AG10803 (cell line): Measurements from ENCODE around the gene FAM217A.

Experiments used
- DNase-seq: peaks from one replicate; pipeline ENCODE4 v3.0.0; 2010; ENCODE audit warnings: low read depth
- H3K4me3 ChIP-seq: 2 replicates; pipeline ENCODE4 v1.5.1; 2011; ENCODE audit warnings: mild to moderate bottlenecking, low read length, control low read depth
- TF ChIP-seq, protein P1 (sequence below): conservative IDR thresholded peaks from 2 replicates; pipeline ENCODE4 v1.5.1; 2011; ENCODE audit warnings: mild to moderate bottlenecking, low read length, control low read depth, inconsistent platforms

FAM217A gene

DNA sequence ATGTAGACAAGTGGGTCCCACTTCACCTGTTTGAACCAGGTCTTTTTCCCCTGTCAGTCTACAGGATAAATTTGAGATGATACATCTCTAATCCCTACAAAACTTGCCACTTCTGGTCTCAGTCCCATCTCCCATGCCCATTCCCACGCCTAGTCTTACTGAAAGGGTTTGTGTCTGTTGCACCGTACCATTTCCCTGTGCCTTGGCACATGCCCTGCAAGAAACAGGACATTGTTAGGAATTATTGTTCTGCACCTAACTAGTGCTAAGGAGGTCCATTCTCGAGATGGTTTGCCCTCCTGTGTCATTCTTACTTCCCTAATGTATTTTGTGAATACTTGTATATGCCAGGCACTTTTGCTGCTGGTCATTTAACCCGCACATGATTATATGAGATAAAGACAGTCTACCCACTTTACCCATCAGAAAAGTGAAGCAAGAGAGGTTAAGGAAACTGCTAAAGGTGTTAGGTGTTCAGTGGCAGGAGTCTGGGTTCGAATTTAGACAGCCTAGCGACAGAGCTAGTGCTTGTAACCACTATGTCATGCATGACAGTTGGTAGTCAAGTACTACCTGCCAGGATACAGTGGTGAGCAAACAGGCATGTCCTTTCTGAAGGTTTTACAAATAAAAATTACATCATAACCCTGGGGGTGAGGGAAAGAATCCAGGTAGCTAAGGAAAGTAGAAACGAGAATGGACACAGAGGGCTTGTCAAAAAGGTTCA lies 12.7 kb downstream of the FAM217A start:
- no peak for DNase-seq
- TF ChIP-seq, protein P1, sequence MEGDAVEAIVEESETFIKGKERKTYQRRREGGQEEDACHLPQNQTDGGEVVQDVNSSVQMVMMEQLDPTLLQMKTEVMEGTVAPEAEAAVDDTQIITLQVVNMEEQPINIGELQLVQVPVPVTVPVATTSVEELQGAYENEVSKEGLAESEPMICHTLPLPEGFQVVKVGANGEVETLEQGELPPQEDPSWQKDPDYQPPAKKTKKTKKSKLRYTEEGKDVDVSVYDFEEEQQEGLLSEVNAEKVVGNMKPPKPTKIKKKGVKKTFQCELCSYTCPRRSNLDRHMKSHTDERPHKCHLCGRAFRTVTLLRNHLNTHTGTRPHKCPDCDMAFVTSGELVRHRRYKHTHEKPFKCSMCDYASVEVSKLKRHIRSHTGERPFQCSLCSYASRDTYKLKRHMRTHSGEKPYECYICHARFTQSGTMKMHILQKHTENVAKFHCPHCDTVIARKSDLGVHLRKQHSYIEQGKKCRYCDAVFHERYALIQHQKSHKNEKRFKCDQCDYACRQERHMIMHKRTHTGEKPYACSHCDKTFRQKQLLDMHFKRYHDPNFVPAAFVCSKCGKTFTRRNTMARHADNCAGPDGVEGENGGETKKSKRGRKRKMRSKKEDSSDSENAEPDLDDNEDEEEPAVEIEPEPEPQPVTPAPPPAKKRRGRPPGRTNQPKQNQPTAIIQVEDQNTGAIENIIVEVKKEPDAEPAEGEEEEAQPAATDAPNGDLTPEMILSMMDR = no peak
- H3K4me3 ChIP-seq = no peak overlapping the region

DNA sequence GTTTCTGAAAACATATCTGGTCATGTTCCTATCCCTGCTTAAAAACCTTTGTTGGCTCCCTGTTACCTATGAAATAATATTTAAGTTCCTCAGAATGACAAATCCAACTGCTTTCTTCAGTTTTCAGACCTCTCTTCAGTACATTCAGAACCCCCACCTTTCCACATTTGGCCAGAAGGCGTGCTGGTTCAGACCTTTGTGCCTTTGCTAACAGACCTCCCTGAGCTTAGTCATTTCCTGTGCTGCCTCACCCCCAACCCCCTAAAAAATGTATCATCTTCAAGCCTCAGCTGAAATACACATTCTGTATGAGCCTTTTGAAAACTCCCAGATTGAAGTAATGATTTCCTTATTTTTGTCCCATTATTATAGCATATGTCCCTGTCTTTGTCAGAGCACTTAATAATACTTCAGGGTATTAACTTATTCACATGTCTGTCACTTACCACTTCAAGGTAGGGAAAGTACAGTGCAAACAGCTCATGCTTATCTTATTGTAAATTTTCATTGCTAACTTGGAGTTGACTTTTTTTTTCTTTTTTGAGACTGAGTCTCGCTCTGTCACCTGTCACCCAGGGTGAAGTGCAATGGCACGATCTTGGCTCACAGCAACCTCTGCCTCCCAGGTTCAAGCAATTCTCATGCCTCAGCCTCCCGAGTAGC lies 19.7 kb downstream of the FAM217A start:
- TF ChIP-seq, protein P1 = peak; percentile 54
- H3K4me3 ChIP-seq = no peak overlapping the region
- DNase-seq = peak; percentile 79

DNA sequence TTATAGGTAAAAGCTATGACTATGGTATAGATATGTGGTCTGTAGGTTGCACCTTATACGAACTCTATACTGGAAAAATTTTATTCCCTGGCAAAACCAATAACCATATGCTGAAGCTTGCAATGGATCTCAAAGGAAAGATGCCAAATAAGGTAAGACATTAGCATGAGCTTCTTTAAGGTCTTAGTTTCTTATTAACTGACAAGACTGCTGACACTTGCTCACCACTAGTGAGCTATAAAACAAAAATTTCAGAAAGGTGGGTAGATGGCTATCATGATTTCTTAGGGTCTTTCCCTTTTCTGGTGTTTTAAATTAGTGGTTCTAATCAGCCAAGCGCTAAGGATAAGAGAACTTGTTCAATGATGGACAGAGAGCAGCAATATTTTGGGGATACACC lies 21.9 kb downstream of the FAM217A start:
- DNase-seq = no peak
- no peak overlapping the region for H3K4me3 ChIP-seq
- TF ChIP-seq, protein P1 = no peak

DNA sequence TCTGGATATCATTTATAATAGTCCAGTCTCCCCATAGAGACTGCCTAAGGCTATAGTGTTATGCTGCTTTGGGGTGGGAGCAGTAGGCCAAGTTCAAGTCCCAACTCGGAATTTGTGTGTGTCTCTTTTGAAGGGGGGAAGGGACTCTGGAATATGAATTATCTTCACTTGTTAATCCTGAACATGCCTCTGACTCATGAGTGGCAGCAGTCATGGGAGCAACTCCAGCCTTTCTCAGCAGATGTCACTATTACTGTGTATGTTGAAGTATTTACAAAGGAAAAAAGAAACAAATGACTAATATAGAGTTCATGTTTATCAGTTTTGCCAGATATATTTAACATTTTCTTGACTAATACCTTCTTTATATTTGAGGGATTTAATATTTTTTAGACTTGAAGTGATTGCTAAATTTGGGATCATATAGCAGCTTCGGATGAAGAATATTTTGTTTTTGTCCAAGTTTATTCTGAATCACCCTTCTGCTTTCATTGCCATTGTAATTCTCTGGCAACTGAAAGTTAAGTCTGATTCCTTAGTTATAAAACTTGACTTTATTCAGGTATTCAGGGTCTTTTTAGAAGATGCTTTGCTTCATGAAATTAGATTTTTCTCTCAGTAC lies 23.4 kb downstream of the FAM217A start:
- TF ChIP-seq, protein P1 = peak; percentile 58
- no peak overlapping the region for H3K4me3 ChIP-seq
- DNase-seq = peak; percentile 74

DNA sequence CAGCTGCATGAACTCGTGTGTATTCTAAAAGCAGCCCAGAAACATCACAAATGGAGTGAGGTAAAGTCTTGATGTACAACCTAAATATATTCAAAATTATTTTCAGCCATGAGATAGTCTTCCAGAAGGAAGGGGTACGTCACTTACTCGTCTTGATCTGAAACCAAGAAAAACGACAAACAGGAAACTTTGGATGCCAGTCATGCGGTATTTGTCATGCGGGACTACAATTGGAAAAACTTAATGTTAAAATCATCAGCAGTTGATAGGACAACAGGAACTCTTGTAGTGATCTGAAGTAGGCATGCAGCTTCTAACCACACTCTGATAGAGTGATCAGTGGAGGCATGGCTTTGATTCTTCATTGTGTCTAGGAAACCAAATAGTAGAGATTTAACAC lies 29.7 kb downstream of the FAM217A start:
- no peak overlapping the region for H3K4me3 ChIP-seq
- no peak for DNase-seq
- TF ChIP-seq, protein P1 = no peak

DNA sequence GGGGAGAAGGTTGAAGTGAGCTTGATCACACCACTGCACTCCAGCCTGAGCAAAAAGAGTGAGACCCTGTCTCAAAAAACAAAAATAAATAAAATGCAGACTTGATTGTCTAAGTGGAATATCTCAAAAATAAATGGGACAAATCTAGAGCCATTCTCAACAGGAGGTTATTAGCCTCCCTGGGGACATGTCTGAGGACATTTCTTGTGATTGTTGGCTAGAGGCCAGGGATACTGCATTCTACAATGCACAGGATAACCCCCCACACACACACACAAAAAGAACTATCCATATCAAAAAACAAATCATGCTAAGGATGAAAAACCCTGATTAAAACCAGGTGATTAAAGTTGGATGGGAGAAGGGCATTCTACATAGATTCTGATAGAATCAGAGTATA lies 37.5 kb downstream of the FAM217A start:
- no peak overlapping the region for H3K4me3 ChIP-seq
- DNase-seq = no peak
- TF ChIP-seq, protein P1 = no peak
